A549 treated with RU486 at 1 μM for 4 hours (cell line): Measurements from ENCODE around the gene AHNAK2. TPM values are rescaled to one million over a fixed set of nuclear protein-coding genes. Genes with fewer than 3 reads are reported as not detected.

Source experiments
- total RNA-seq: library from RNA; stranded (reverse); fragments of 200-300 nt; extraction: Qiagen RNA extraction; gene quantifications from 5 replicates; pipeline ENCODE4 v1.2.3, GENCODE V29; 2022; ENCODE audit warnings: low read depth

Gene AHNAK2
- total RNA-seq: 182 to 214 TPM (median 186 TPM) in 5 replicates

DNA sequence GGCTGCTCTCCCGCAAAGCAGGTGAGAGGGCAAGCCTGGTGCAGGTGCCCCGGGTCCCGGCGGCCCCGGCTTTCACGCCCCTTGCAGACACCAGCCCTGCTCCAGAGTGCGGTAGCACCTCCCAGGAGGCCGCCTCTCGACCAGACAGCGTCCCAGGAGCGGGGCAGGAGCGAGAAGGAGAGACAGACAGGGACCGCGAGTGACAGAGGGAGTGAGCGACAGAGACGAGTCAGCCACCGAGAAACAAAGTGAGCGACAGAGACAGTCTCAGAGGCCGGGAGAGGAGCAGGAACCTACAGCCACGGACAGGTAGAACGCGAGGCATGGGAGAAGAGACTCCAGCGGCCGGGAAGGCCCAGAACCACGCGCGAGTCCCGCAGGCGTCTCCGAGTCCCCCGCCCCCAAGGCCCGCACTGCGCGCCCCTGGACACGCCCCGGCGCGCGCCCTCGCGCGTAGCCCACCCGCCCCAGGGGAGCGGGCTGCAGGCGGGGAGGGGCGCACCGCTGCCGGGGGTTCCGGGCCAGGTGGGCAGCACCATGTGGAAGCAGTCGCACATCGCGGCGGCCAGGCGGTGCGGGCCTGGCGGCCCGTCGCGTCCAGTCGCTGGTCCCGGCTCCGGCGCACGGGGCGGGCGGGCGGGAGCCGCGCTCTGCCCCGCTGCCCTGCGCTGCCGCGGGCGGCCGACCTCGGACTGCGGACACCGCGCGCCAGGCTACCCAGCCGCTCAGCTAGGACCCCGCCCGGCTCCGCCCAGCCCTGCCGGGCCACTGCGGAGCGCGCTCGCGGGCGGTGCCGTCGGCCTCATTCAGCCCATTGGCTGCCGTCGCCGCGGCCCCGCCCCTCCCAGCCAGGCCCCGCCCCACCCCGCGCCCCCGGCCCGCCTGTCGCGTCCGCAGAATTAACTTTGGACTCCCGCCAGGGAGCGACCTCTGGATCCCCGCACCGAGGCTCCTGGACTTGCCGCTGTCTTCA, at the start of gene AHNAK2:
Gene AHNAK2, minus strand, starts transcription at position 694 of the 973 bp plus-strand sequence. Its CDS starts 137 bp downstream, at position 557.

GRCh38 chr14:105020815-105021655, 42.9 kb upstream of the AHNAK2 start, which contains the start of gene CDCA4:
Gene CDCA4, minus strand, starts transcription at chr14:105021083. Its CDS starts 9,154 bp downstream, at chr14:105011929.

GRCh38 chr14:104985675-104986486, 7.7 kb upstream of the AHNAK2 start, which contains the start of gene CLBA1:
Gene CLBA1, plus strand, starts transcription at chr14:104985788. Its CDS starts 644 bp downstream, at chr14:104986432.

DNA sequence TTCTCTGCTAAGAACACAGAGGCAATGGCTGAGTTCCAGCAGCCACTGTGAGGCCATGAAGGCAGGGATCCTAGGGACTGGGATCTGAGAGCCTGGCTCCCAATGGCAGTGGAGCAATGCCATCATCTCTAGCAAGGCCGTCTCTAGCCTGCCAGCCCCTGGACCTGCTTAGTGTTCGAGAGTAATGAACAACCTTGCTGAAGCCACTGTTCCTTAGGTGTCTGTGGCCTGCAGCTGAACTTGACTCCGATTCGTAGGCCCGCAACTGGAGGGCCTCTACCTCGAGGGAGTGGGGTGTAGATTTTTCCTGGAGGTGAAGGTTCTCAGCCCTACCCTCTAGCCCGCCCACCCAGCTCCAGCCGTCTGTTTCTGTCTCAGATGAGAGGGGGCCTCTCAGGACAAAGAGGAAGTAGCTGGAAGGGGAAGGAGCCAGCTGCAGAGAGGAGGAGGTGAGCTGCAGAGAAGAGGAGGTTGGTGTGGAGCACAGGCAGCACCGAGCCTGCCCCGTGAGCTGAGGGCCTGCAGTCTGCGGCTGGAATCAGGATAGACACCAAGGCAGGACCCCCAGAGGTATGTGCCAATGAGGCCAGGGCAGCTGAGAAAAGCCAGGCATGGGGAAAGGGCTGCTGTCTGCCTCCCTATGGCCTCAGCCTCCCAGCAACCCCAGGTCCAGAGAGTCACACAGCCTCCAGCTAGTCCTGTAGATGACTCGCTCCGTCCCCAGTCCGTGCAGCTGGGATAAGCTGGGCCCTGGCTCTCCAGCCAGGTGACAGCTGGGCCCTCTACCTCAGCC, 53.6 kb downstream of the AHNAK2 start, which contains the start of gene PLD4:
Gene PLD4, plus strand, starts transcription at position 459 of the 793 bp plus-strand sequence. CDS start 2,262 bp downstream, outside the sequence.

Other genes starting within 250 kb of the AHNAK2 start
- 123 to 208 TPM (median 180 TPM) in 5 replicates for gene SIVA1, start 225.2 kb downstream of the AHNAK2 start, total RNA-seq
- gene AKT1, start 182.6 kb downstream of the AHNAK2 start, total RNA-seq: 84.1 to 113 TPM (median 101 TPM) in 5 replicates
- 2.0 to 3.8 TPM (median 3.6 TPM) in 5 replicates for gene ZBTB42, start 177.3 kb downstream of the AHNAK2 start, total RNA-seq
- gene CEP170B, start 113.1 kb downstream of the AHNAK2 start, total RNA-seq: 15.5 to 27.9 TPM (median 21.4 TPM) in 5 replicates
- not detected in 5 replicates for gene PLD4, start 53.5 kb downstream of the AHNAK2 start, total RNA-seq
- gene CLBA1, start 7.4 kb upstream of the AHNAK2 start, total RNA-seq: 13.9 to 18.6 TPM (median 18.3 TPM) in 5 replicates
- 46.8 to 58.4 TPM (median 52.8 TPM) in 5 replicates for gene CDCA4, start 42.7 kb upstream of the AHNAK2 start, total RNA-seq
- 0.43 to 0.64 TPM (median 0.55 TPM) in 5 replicates for gene GPR132, start 87.1 kb upstream of the AHNAK2 start, total RNA-seq
- 13.6 to 24.8 TPM (median 23.0 TPM) in 5 replicates for gene JAG2, start 190.4 kb upstream of the AHNAK2 start, total RNA-seq
- 25.4 to 45.8 TPM (median 42.7 TPM) in 5 replicates for gene NUDT14, start 202.9 kb upstream of the AHNAK2 start, total RNA-seq